HEK293T (cell line): Measurements from ENCODE around the gene EGLN1.
"Not testable (repeated sequence)": the region's sequence is repeated elsewhere in the genome, so short reads cannot be mapped to it uniquely, and the experiment has no call there.

Experiments
- CTCF ChIA-PET: fragments of 350-600 bp; formaldehyde crosslinking; extraction: SDS; loops from one replicate; lab custom pipeline; 2021; ENCODE audit warnings: antibody characterized with exemption, inconsistent platforms; lab: Yijun Ruan, JAX
- POLR2A ChIA-PET: fragments of 350-600 bp; formaldehyde crosslinking; extraction: SDS; loops from one replicate; lab custom pipeline; 2020; ENCODE audit warnings: antibody characterized with exemption, inconsistent platforms; lab: Yijun Ruan, JAX
- DNase-seq: peaks from one replicate; pipeline ENCODE4 v3.0.0; 2012; ENCODE audit warnings: mixed read lengths; ENCODE audit errors: extremely low spot score
- ARNT ChIP-seq: fragments of 450-650 bp; IDR thresholded peaks from 2 replicates; pipeline ENCODE4 v1.6.1; 2017; ENCODE audit warnings: mild to moderate bottlenecking
- BHLHE40 ChIP-seq: fragments of 450-650 bp; IDR thresholded peaks from 2 replicates; pipeline ENCODE4 v1.6.1; 2016; ENCODE audit warnings: mild to moderate bottlenecking, moderate library complexity, borderline replicate concordance
- CTBP1 ChIP-seq: fragments of 450-650 bp; IDR thresholded peaks from 2 replicates; pipeline ENCODE4 v1.6.1; 2016; ENCODE audit warnings: borderline replicate concordance
- ELF4 ChIP-seq: fragments of 450-650 bp; IDR thresholded peaks from 2 replicates; pipeline ENCODE4 v1.6.1; 2017; ENCODE audit warnings: antibody characterized with exemption
- FOXA1 ChIP-seq: fragments of 450-650 bp; IDR thresholded peaks from 2 replicates; pipeline ENCODE4 v1.6.1; 2016; ENCODE audit warnings: mild to moderate bottlenecking
- FOXK2 ChIP-seq: fragments of 450-650 bp; IDR thresholded peaks from 2 replicates; pipeline ENCODE4 v1.6.1; 2016; ENCODE audit warnings: mild to moderate bottlenecking
- FOXM1 ChIP-seq: fragments of 450-650 bp; IDR thresholded peaks from 2 replicates; pipeline ENCODE4 v1.6.1; 2017; ENCODE audit warnings: mild to moderate bottlenecking, borderline replicate concordance
- HDGF ChIP-seq: fragments of 450-650 bp; IDR thresholded peaks from 2 replicates; pipeline ENCODE4 v1.6.1; 2017; ENCODE audit warnings: antibody characterized with exemption, borderline replicate concordance
- L3MBTL2 ChIP-seq: fragments of 450-650 bp; conservative IDR thresholded peaks from 2 replicates; pipeline ENCODE4 v1.6.1; 2016; ENCODE audit warnings: mild to moderate bottlenecking
- LEF1 ChIP-seq: fragments of 450-650 bp; IDR thresholded peaks from 2 replicates; pipeline ENCODE4 v1.6.1; 2017; ENCODE audit warnings: mild to moderate bottlenecking, borderline replicate concordance
- NFRKB ChIP-seq: fragments of 450-650 bp; IDR thresholded peaks from 2 replicates; pipeline ENCODE4 v1.6.1; 2016; ENCODE audit warnings: mild to moderate bottlenecking, moderate library complexity
- PKNOX1 ChIP-seq: fragments of 450-650 bp; IDR thresholded peaks from 2 replicates; pipeline ENCODE4 v1.6.1; 2016
- SP1 ChIP-seq: fragments of 450-650 bp; IDR thresholded peaks from 2 replicates; pipeline ENCODE4 v1.6.1; 2017
- SUZ12 ChIP-seq: fragments of 450-650 bp; IDR thresholded peaks from 2 replicates; pipeline ENCODE4 v1.6.1; 2016; ENCODE audit warnings: mild to moderate bottlenecking
- TARDBP ChIP-seq: fragments of 450-650 bp; IDR thresholded peaks from 2 replicates; pipeline ENCODE4 v1.6.1; 2016
- ZNF384 ChIP-seq: fragments of 450-650 bp; IDR thresholded peaks from 2 replicates; pipeline ENCODE4 v1.6.1; 2016

Gene EGLN1

DNA sequence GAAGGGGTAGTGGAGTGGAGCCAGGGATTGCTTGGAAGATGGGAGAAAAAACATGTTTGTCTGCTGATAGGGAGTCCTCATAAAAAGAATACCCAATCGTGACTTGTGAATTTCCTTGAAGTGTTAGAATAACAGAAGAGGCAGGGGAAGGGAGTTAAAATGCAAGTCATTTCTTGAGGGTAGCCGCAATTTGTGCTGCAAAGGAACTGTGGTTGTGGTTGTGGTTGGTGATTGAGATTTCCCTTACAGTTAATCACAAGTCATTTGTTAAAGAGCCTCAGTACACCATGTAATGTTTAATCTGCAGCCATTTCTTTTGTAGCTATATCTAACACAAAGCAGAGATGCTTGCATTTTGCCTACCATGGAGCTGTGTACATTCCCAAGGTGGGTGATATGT is 38.5 kb upstream of the EGLN1 start:
- TF ChIP-seq TARDBP: no peak
- TF ChIP-seq SUZ12: no peak
- TF ChIP-seq BHLHE40: no peak
- no peak for TF ChIP-seq FOXA1
- no peak for TF ChIP-seq LEF1
- no peak for TF ChIP-seq FOXK2
- TF ChIP-seq L3MBTL2: no peak
- no peak for TF ChIP-seq CTBP1
- TF ChIP-seq SP1: no peak
- TF ChIP-seq ZNF384: no peak
- TF ChIP-seq FOXM1: no peak
- TF ChIP-seq PKNOX1: no peak
- no peak for TF ChIP-seq HDGF
- TF ChIP-seq ARNT: no peak
- no peak for TF ChIP-seq ELF4
- TF ChIP-seq NFRKB: no peak
- POLR2A ChIA-PET: no interaction called here
- CTCF ChIA-PET: no interaction called here
- no peak for DNase-seq

DNA sequence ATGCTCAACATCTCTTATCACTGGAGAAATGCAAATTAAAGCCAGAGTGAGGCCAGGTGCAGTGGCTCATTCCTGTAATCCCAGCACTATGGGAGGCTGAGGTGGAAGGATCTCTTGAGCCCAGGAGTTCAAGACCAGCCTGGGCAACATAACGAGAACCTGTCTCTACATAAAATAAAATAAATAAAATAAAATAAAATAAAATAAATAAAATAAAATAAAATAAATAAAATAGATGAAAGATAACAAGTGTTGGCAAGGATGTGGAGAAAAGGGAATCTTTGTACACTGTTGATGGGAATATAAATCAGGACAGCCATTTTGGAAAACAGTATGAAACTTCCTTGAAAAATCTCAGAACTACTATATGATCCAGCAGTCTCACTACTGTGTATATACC is 37.4 kb upstream of the EGLN1 start:
- CTCF ChIA-PET, DNase-seq, POLR2A ChIA-PET: not testable (repeated sequence)

DNA sequence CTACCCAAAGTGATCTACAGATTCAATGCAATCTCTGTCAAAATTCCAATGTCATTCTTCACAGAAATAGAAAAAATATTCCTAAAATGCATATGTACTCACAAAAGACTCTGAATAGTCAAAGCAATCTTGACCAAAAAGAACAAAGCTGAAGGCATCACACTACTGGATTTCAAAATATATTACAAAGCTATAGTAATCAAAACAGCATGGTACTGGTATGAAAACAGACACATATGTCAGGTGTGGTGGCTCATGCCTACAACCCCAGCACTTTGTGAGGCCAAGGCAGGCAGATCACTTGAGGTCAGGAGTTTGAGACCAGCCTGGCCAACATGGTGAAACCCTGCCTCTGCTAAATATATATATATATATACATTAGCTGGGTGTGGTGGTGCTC is 35.9 kb upstream of the EGLN1 start:
- CTCF ChIA-PET, POLR2A ChIA-PET, DNase-seq: not testable (repeated sequence)

- POLR2A ChIA-PET, DNase-seq, CTCF ChIA-PET: not testable (repeated sequence)
Measured at GRCh38 chr1:231454133-231454532, 32.0 kb upstream of the EGLN1 start.

DNA sequence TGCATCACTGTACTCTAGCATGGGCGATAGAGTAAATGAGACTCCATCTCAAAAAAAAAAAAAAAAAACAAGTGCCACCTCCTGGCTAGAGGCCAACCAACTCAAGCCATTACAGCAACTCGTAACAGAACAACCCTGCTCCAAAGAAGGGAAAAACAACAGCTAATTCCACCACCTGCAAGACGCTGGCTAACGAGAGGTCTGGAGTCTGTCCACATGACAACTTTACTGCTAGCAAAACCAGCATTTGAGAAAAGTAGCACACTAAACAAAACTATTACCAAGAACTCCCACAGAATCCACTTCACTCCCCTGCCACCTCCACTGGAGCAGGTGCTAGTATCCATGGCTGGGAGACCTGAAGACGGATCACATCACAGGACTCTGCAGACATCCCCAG is 24.1 kb upstream of the EGLN1 start:
- CTCF ChIA-PET: interaction anchor here (0.6 kb wide), 1 partner anchor 261 kb away, joined by 6 read pairs; no protein-coding TSS in a partner anchor
- no peak for DNase-seq
- POLR2A ChIA-PET: no interaction called here
- TF ChIP-seq FOXM1 (no peak), ELF4 (no peak), FOXA1 (no peak), FOXK2 (no peak), ZNF384 (0 out of 2 replicates have a peak, but pooled peaks have one; percentile 13)

GRCh38 chr1:231444059-231444458 is 22.0 kb upstream of the EGLN1 start:
- CTCF ChIA-PET: no interaction called here
- DNase-seq: no peak
- TF ChIP-seq TARDBP (no peak), NFRKB (no peak), L3MBTL2 (no peak), SUZ12 (no peak), FOXA1 (no peak)
- POLR2A ChIA-PET: no interaction called here

- no peak for TF ChIP-seq FOXK2
- no peak for TF ChIP-seq ZNF384
- TF ChIP-seq NFRKB: no peak
- TF ChIP-seq PKNOX1: no peak
- TF ChIP-seq SUZ12: no peak
- TF ChIP-seq ARNT: no peak
- no peak for TF ChIP-seq FOXM1
- no peak for TF ChIP-seq SP1
- no peak for TF ChIP-seq BHLHE40
- TF ChIP-seq LEF1: no peak
- no peak for TF ChIP-seq ELF4
- TF ChIP-seq CTBP1: no peak
- TF ChIP-seq L3MBTL2: no peak
- TF ChIP-seq FOXA1: no peak
- DNase-seq: no peak
- POLR2A ChIA-PET: no interaction called here
- CTCF ChIA-PET: no interaction called here
Measured at GRCh38 chr1:231443363-231443762, 21.3 kb upstream of the EGLN1 start.

GRCh38 chr1:231442735-231443134 is 20.6 kb upstream of the EGLN1 start:
- CTCF ChIA-PET: no interaction called here
- POLR2A ChIA-PET: no interaction called here
- TF ChIP-seq FOXK2 (no peak), LEF1 (no peak), HDGF (no peak), TARDBP (no peak), FOXA1 (no peak), NFRKB (no peak), ELF4 (no peak), L3MBTL2 (no peak)
- no peak for DNase-seq

DNA sequence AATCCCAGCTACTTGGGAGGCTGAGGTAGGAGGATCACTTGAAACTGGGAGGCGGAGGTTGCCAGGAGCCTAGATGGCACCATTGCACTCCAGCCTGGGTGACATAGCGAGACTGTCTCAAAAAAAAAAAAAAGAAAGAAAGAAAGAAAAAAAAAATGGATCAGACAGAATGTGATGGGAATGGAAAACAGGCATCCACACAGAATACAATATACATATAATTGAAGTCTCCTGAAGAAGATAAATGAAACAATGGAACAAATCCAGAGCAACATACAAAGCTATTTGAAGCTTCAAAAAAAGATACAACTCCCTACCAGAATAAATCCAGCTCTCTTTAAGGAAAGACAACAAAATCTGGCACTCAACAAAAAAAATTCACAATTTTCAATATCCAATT is 10.9 kb upstream of the EGLN1 start:
- ChIA-PET POLR2A (no interaction called here), CTCF (interaction anchor here (0.6 to 0.7 kb wide), 2 partner anchors 117 to 123 kb away, joined by 3 read pairs; no protein-coding TSS in a partner anchor)
- DNase-seq: no peak
- TF ChIP-seq LEF1 (no peak), SUZ12 (no peak), CTBP1 (no peak), ELF4 (no peak), BHLHE40 (no peak), FOXA1 (no peak), PKNOX1 (no peak), TARDBP (no peak), L3MBTL2 (no peak), SP1 (no peak), FOXM1 (no peak), ARNT (no peak), ZNF384 (no peak)
